PC-3 (cell line): ENCODE data around the gene PTBP2. TPM values are rescaled to one million over a fixed set of nuclear protein-coding genes. Genes with fewer than 3 reads are reported as not detected.

Experiments
- ATAC-seq: fragments of 200-7000 bp; cut with Tn5 transposase; 2 replicates; pipeline ENCODE4 v1.9.1; 2020; ENCODE audit warnings: mild to moderate bottlenecking, moderate library complexity
- BruUV-seq: library from RNA; stranded (reverse); fragments of 400-500 nt; replicated peaks from 2 replicates; lab custom pipeline; 2021; lab: Mats Ljungman, UMichigan
- CTCF ChIA-PET: fragments of 300-600 bp; sonication (Branson Sonifier 250); formaldehyde crosslinking; loops from one replicate; lab custom pipeline; 2022; ENCODE audit warnings: antibody characterized with exemption; lab: Charles Lee
- POLR2A ChIA-PET: fragments of 300-600 bp; sonication (Branson Sonifier 250); formaldehyde crosslinking; loops from one replicate; lab custom pipeline; 2022; ENCODE audit warnings: antibody characterized with exemption; ENCODE audit not compliant: unreplicated experiment; lab: Charles Lee
- DNase-seq: peaks from one replicate; pipeline ENCODE4 v3.0.0-alpha.2; 2015
- H2AFZ ChIP-seq: fragments of 300-600 bp; sonication (generic); 2 replicates; pipeline ENCODE4 v1.6.0; 2016; ENCODE audit warnings: antibody characterized with exemption, low read length
- H3F3A ChIP-seq: fragments of 300-600 bp; sonication (generic); one replicate; pipeline ENCODE4 v1.6.0; 2017; ENCODE audit warnings: antibody characterized with exemption, low read length, control low read depth, mild to moderate bottlenecking; ENCODE audit not compliant: unreplicated experiment
- H3K27ac ChIP-seq: fragments of 300-600 bp; sonication (generic); 2 replicates; pipeline ENCODE4 v1.5.1; 2016; ENCODE audit warnings: mild to moderate bottlenecking, low read length
- H3K27me3 ChIP-seq: fragments of 300-600 bp; sonication (generic); 2 replicates; pipeline ENCODE4 v1.6.1; 2016; ENCODE audit warnings: low read length, mixed read lengths
- H3K36me3 ChIP-seq: fragments of 300-600 bp; sonication (generic); 2 replicates; pipeline ENCODE4 v1.6.1; 2016; ENCODE audit warnings: low read depth, mixed run types, low read length, mixed read lengths
- H3K4me1 ChIP-seq: fragments of 300-600 bp; sonication (generic); 2 replicates; pipeline ENCODE4 v1.5.1; 2016; ENCODE audit warnings: low read length; ENCODE audit not compliant: insufficient read depth
- H3K4me2 ChIP-seq: fragments of 300-600 bp; sonication (generic); 2 replicates; pipeline ENCODE4 v1.6.0; 2016; ENCODE audit warnings: low read length
- H3K4me3 ChIP-seq: fragments of 300-600 bp; sonication (generic); 2 replicates; pipeline ENCODE4 v1.5.1; 2016; ENCODE audit warnings: mild to moderate bottlenecking, low read length, mixed read lengths
- H3K79me2 ChIP-seq: fragments of 300-600 bp; sonication (generic); 2 replicates; pipeline ENCODE4 v1.6.1; 2017; ENCODE audit warnings: low read length, mixed read lengths
- H3K9ac ChIP-seq: fragments of 300-600 bp; sonication (generic); 2 replicates; pipeline ENCODE4 v1.6.0; 2016; ENCODE audit warnings: mild to moderate bottlenecking, low read length
- H3K9me2 ChIP-seq: fragments of 300-600 bp; sonication (generic); replicated peaks from 2 replicates; pipeline ENCODE4 v1.6.1; 2016; ENCODE audit warnings: mixed run types, low read length, mixed read lengths
- H3K9me3 ChIP-seq: fragments of 300-600 bp; sonication (generic); 2 replicates; pipeline ENCODE4 v1.6.1; 2016; ENCODE audit warnings: low read length, mixed read lengths
- H4K20me1 ChIP-seq: fragments of 300-600 bp; sonication (generic); 2 replicates; pipeline ENCODE4 v1.6.1; 2016; ENCODE audit warnings: low read length, mixed read lengths
- EZH2 ChIP-seq: fragments of 300-600 bp; sonication (generic); IDR thresholded peaks from one replicate; pipeline ENCODE4 v1.6.1; 2017; ENCODE audit warnings: antibody characterized with exemption, mild to moderate bottlenecking, low read length; ENCODE audit not compliant: unreplicated experiment
- EZH2phosphoT487 ChIP-seq: fragments of 300-600 bp; sonication (generic); IDR thresholded peaks from 2 replicates; pipeline ENCODE4 v1.6.1; 2018; ENCODE audit warnings: mild to moderate bottlenecking, antibody characterized with exemption, low read length, borderline replicate concordance
- intact Hi-C: fragments of 100-400 bp; cut with micrococcal nuclease; formaldehyde crosslinking; loops from 2 replicates; pipeline ENCODE4 v1.9.0; 2023
- total RNA-seq: library from RNA; depleted of rRNA; stranded (reverse); fragments of >200 nt; gene quantifications from 2 replicates; pipeline ENCODE4 v1.2.3, GENCODE V29; 2014
- TF ChIP-seq, protein P1 (sequence below): fragments of 300-600 bp; sonication (generic); conservative IDR thresholded peaks from 2 replicates; pipeline ENCODE4 v1.5.1; 2017; ENCODE audit warnings: antibody characterized with exemption, low read depth, mild to moderate bottlenecking, low read length

Gene PTBP2
- total RNA-seq, 1 experiment from 2014 or later: 18.6 TPM

DNA sequence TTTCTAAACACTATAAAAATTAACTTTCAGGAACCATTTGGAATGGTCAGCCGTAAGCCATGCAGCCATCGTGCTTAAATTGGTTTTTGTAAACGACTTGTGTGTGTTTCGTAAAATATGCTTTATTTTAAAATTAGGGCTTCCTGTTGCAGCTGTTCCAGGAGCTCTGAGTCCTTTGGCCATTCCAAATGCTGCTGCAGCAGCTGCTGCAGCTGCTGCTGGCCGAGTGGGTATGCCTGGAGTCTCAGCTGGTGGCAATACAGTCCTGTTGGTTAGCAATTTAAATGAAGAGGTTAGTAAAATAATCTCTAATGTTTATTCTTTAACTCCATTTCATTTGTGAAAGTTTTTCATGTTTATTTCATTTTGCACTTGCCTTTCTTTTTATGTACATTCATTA is 83.1 kb downstream of the PTBP2 start:
- no peaks in the 10 kb centered on the region for H4K20me1 ChIP-seq
- H3K36me3 ChIP-seq: peaks cover 12% of the 10 kb centered on the region; the same call in 1 of the 2 replicates
- H3F3A ChIP-seq: no peaks in the 10 kb centered on the region
- no TSS peak for BruUV-seq
- H3K27ac ChIP-seq: no peak overlapping the region
- H3K4me3 ChIP-seq: no peak overlapping the region
- DNase-seq (no peak), ATAC-seq (no peak)
- H3K9ac ChIP-seq: no peak overlapping the region
- ChIA-PET CTCF (no interaction called here), POLR2A (no interaction called here)
- H3K9me2 ChIP-seq: no peaks in the 10 kb centered on the region
- no peak overlapping the region for H3K4me2 ChIP-seq
- H3K9me3 ChIP-seq: no peaks in the 10 kb centered on the region
- H2AFZ ChIP-seq: no peak overlapping the region
- no peaks in the 10 kb centered on the region for H3K27me3 ChIP-seq
- no peaks in the 10 kb centered on the region for H3K4me1 ChIP-seq
- no peaks in the 10 kb centered on the region for H3K79me2 ChIP-seq
- intact Hi-C loops: no loop called here
- TF ChIP-seq, protein P1, sequence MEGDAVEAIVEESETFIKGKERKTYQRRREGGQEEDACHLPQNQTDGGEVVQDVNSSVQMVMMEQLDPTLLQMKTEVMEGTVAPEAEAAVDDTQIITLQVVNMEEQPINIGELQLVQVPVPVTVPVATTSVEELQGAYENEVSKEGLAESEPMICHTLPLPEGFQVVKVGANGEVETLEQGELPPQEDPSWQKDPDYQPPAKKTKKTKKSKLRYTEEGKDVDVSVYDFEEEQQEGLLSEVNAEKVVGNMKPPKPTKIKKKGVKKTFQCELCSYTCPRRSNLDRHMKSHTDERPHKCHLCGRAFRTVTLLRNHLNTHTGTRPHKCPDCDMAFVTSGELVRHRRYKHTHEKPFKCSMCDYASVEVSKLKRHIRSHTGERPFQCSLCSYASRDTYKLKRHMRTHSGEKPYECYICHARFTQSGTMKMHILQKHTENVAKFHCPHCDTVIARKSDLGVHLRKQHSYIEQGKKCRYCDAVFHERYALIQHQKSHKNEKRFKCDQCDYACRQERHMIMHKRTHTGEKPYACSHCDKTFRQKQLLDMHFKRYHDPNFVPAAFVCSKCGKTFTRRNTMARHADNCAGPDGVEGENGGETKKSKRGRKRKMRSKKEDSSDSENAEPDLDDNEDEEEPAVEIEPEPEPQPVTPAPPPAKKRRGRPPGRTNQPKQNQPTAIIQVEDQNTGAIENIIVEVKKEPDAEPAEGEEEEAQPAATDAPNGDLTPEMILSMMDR: no peak
- no peak for TF ChIP-seq EZH2phosphoT487
- TF ChIP-seq EZH2: no peak

DNA sequence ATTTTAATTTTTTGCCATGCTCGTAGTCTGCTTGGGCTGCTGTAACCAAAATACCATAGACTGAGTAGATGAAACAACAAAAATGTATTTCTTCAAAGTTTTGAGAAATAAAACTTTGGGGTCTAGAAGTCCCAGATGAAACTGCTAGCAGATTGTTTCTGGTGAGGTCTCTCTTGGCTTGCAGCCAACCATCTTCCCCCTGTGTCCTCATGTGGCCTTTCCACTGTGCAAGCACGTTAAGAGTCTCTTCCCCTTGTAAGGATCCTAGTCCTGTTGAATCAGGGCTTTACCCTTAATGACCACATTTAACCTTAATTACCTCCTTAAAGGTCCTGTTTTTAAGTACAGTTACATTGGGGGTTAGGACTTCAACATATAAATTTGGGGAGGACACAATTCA is 86.6 kb downstream of the PTBP2 start:
- ChIA-PET CTCF (no interaction called here), POLR2A (no interaction called here)
- TF ChIP-seq, protein P1: no peak
- TF ChIP-seq EZH2phosphoT487: no peak
- TF ChIP-seq EZH2: no peak
- BruUV-seq: no TSS peak
- no peak overlapping the region for H2AFZ ChIP-seq
- no peak overlapping the region for H3K9ac ChIP-seq
- H3K27me3 ChIP-seq: no peaks in the 10 kb centered on the region
- no peak for DNase-seq
- intact Hi-C loops: no loop called here
- no peaks in the 10 kb centered on the region for H4K20me1 ChIP-seq
- H3K4me1 ChIP-seq: no peaks in the 10 kb centered on the region
- no peak overlapping the region for H3K4me2 ChIP-seq
- no peaks in the 10 kb centered on the region for H3F3A ChIP-seq
- no peaks in the 10 kb centered on the region for H3K9me3 ChIP-seq
- no peak overlapping the region for H3K27ac ChIP-seq
- no peaks in the 10 kb centered on the region for H3K9me2 ChIP-seq
- no peak overlapping the region for H3K4me3 ChIP-seq
- H3K79me2 ChIP-seq: no peaks in the 10 kb centered on the region
- H3K36me3 ChIP-seq: peaks cover 18% of the 10 kb centered on the region; the same call in 1 of the 2 replicates
- no peak for ATAC-seq

DNA sequence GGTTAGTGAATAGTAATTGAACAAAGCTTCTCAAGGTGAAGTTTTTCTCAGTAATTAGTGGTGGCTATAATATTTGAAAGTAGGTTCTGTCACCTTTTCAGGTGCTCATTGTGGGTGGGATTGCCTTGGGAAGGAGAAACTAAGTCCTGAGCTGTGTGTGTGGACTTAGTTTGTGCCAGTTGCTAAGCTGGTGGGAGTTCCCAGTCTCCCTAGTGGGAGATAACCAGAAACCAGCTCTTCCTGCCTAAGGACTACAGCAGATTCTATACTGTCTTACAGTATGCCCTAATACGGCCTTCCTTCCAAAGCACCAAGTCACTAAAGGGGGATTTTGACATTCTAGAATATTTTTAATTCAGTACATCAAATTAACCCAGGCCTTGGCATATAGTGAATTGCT is 94.3 kb downstream of the PTBP2 start:
- no TSS peak for BruUV-seq
- no peaks in the 10 kb centered on the region for H3K27me3 ChIP-seq
- no peak overlapping the region for H3K27ac ChIP-seq
- H2AFZ ChIP-seq: no peak overlapping the region
- no peak for ATAC-seq
- H3K9ac ChIP-seq: no peak overlapping the region
- no peaks in the 10 kb centered on the region for H4K20me1 ChIP-seq
- no peak for DNase-seq
- H3K4me3 ChIP-seq: no peak overlapping the region
- no peaks in the 10 kb centered on the region for H3K79me2 ChIP-seq
- H3K36me3 ChIP-seq: peaks cover 17% of the 10 kb centered on the region; the same call in 1 of the 2 replicates
- ChIA-PET CTCF (no interaction called here), POLR2A (no interaction called here)
- H3K4me2 ChIP-seq: no peak overlapping the region
- H3F3A ChIP-seq: no peaks in the 10 kb centered on the region
- H3K9me3 ChIP-seq: no peaks in the 10 kb centered on the region
- no peaks in the 10 kb centered on the region for H3K4me1 ChIP-seq
- TF ChIP-seq, protein P1: no peak
- TF ChIP-seq EZH2: no peak
- no peak for TF ChIP-seq EZH2phosphoT487
- H3K9me2 ChIP-seq: no peaks in the 10 kb centered on the region
- intact Hi-C loops: no loop called here
